GM23338 (cell line): ENCODE data around the gene PORCN. TPM values are rescaled to one million over a fixed set of nuclear protein-coding genes. Genes with fewer than 3 reads are reported as not detected.
A peak's percentile ranks its signal among the peaks of the same experiment; 100 is the strongest.

Experiments used
- ATAC-seq: fragments of 200-7000 bp; cut with Tn5 transposase; 3 replicates; pipeline ENCODE4 v1.9.1; 2020
- DNase-seq: peaks from one replicate; pipeline ENCODE4 v3.0.0-alpha.2; 2015; ENCODE audit warnings: low spot score
- H2AFZ ChIP-seq: fragments of 200-600 bp; sonication (generic); 2 replicates; pipeline ENCODE4 v1.8.0; 2016; ENCODE audit warnings: antibody characterized with exemption, mild to moderate bottlenecking, moderate library complexity
- H3F3A ChIP-seq: fragments of 200-600 bp; sonication (generic); replicated peaks from 2 replicates; pipeline ENCODE4 v1.8.0; 2017; ENCODE audit warnings: antibody characterized with exemption, mixed run types, low read depth
- H3K27ac ChIP-seq: fragments of 200-600 bp; sonication (generic); 2 replicates; pipeline ENCODE4 v1.6.1; 2016; ENCODE audit warnings: low read depth
- H3K27me3 ChIP-seq: fragments of 200-600 bp; sonication (generic); 2 replicates; pipeline ENCODE4 v1.8.0; 2016; ENCODE audit warnings: mild to moderate bottlenecking, mixed run types, moderate library complexity; ENCODE audit not compliant: insufficient read depth
- H3K36me3 ChIP-seq: fragments of 200-600 bp; sonication (generic); 2 replicates; pipeline ENCODE4 v1.8.0; 2016; ENCODE audit warnings: mild to moderate bottlenecking; ENCODE audit not compliant: insufficient read depth
- H3K4me1 ChIP-seq: fragments of 200-600 bp; sonication (generic); 2 replicates; pipeline ENCODE4 v1.8.0; 2016; ENCODE audit warnings: mild to moderate bottlenecking, moderate library complexity; ENCODE audit not compliant: insufficient read depth
- H3K4me2 ChIP-seq: fragments of 200-600 bp; sonication (generic); 2 replicates; pipeline ENCODE4 v1.7.1; 2017; ENCODE audit warnings: mixed run types
- H3K4me3 ChIP-seq: fragments of 200-600 bp; sonication (generic); 2 replicates; pipeline ENCODE4 v1.6.1; 2016; ENCODE audit warnings: mixed run types
- H3K79me2 ChIP-seq: fragments of 200-600 bp; sonication (generic); replicated peaks from 2 replicates; pipeline ENCODE4 v1.8.0; 2017; ENCODE audit warnings: mild to moderate bottlenecking; ENCODE audit not compliant: insufficient read depth
- H3K9me2 ChIP-seq: fragments of 200-600 bp; sonication (generic); 2 replicates; pipeline ENCODE4 v1.8.0; 2017; ENCODE audit not compliant: insufficient read depth
- H4K20me1 ChIP-seq: fragments of 200-600 bp; sonication (generic); replicated peaks from 2 replicates; pipeline ENCODE4 v1.8.0; 2017; ENCODE audit warnings: mild to moderate bottlenecking; ENCODE audit not compliant: insufficient read depth
- H3K27ac Mint-ChIP-seq: 2 replicates; pipeline ENCODE4 v1.8.0; 2020; ENCODE audit warnings: inconsistent platforms, mild to moderate bottlenecking, moderate library complexity, mixed read lengths
- H3K27me3 Mint-ChIP-seq: 3 replicates; pipeline ENCODE4 v1.8.0; 2022; ENCODE audit warnings: low read depth, mild to moderate bottlenecking, moderate library complexity, mixed read lengths, inconsistent platforms; ENCODE audit not compliant: insufficient read depth, poor library complexity
- H3K36me3 Mint-ChIP-seq: 3 replicates; pipeline ENCODE4 v1.8.0; 2021; ENCODE audit warnings: low read depth, mild to moderate bottlenecking, inconsistent platforms, moderate library complexity, mixed read lengths
- H3K4me1 Mint-ChIP-seq: 3 replicates; pipeline ENCODE4 v1.8.0; 2020; ENCODE audit warnings: mild to moderate bottlenecking, inconsistent platforms, mixed read lengths
- H3K4me3 Mint-ChIP-seq: 3 replicates; pipeline ENCODE4 v1.8.0; 2021; ENCODE audit warnings: moderate library complexity, mild to moderate bottlenecking, inconsistent platforms, mixed read lengths
- H3K9me3 Mint-ChIP-seq: 3 replicates; pipeline ENCODE4 v1.8.0; 2020; ENCODE audit warnings: moderate library complexity, mild to moderate bottlenecking, inconsistent platforms, mixed read lengths
- CREB1 ChIP-seq: fragments of 250-450 bp; sonication (Bioruptor Pico); IDR thresholded peaks from 2 replicates; pipeline ENCODE4 v1.5.0; 2020; ENCODE audit warnings: low read depth, mild to moderate bottlenecking, moderate library complexity
- CTCF ChIP-seq, 2 experiments: fragments of 200-600 bp in 1 of 2; sonication (generic) in 1 of 2; conservative IDR thresholded peaks; 2 replicates each; pipeline versions ENCODE4 v1.5.1 to v1.6.1; 2016 to 2017; ENCODE audit warnings: antibody characterized with exemption in 2 of 2, low read depth in 2 of 2, mild to moderate bottlenecking in 2 of 2, moderate library complexity in 1 of 2
- ETS1 ChIP-seq: IDR thresholded peaks from 2 replicates; pipeline ENCODE4 v1.6.1; 2016; ENCODE audit warnings: antibody characterized with exemption
- EZH2 ChIP-seq: fragments of 200-600 bp; sonication (generic); IDR thresholded peaks from one replicate; pipeline ENCODE4 v1.8.0; 2017; ENCODE audit warnings: antibody characterized with exemption, mild to moderate bottlenecking, low read depth; ENCODE audit not compliant: unreplicated experiment
- EZH2phosphoT487 ChIP-seq: fragments of 200-600 bp; sonication (generic); IDR thresholded peaks from one replicate; pipeline ENCODE4 v1.8.1; 2018; ENCODE audit warnings: antibody characterized with exemption; ENCODE audit not compliant: unreplicated experiment
- REST ChIP-seq: IDR thresholded peaks from one replicate; pipeline ENCODE4 v1.6.1; 2018; ENCODE audit warnings: antibody characterized with exemption; ENCODE audit not compliant: unreplicated experiment
- STAT1 ChIP-seq: IDR thresholded peaks from one replicate; pipeline ENCODE4 v1.6.1; 2016; ENCODE audit warnings: antibody characterized with exemption; ENCODE audit not compliant: unreplicated experiment
- ZNF114 ChIP-seq: fragments of 250-450 bp; sonication (Bioruptor Pico); IDR thresholded peaks from 2 replicates; pipeline ENCODE4 v1.5.0; 2020; ENCODE audit warnings: mild to moderate bottlenecking, moderate library complexity
- polyA plus RNA-seq: library from polyadenylated mRNA; unstranded; fragments of >200 nt; fragmentation: Nextera tagmentation; extraction: Ambion mirVana; gene quantifications from 2 replicates; pipeline ENCODE4 v1.2.1, GENCODE V29; 2016
- total RNA-seq: library from RNA; depleted of rRNA; stranded (reverse); fragments of >200 nt; shearing (Covaris generic); gene quantifications from 2 replicates; pipeline ENCODE4 v1.2.3, GENCODE V29; 2014

The PORCN gene
- total and polyA plus RNA-seq, 2 experiments from 2014 or later = 19.4 to 28.5 TPM

GRCh38 chrX:48460606-48461005 is 48.2 kb upstream of the PORCN start:
- H3K9me2 ChIP-seq = no peaks in the 10 kb centered on the region
- H2AFZ ChIP-seq = no peak overlapping the region
- no peaks in the 10 kb centered on the region; the same call in 2 of the 3 replicates for H3K4me1 Mint-ChIP-seq
- DNase-seq = no peak
- H3K27ac ChIP-seq = no peak overlapping the region
- no peaks in the 10 kb centered on the region; the same call in 1 of the 2 replicates for H3K36me3 ChIP-seq
- H3K27ac Mint-ChIP-seq = no peak overlapping the region
- H3K9me3 Mint-ChIP-seq = no peaks in the 10 kb centered on the region; the same call in 1 of the 3 replicates
- H3F3A ChIP-seq = no peaks in the 10 kb centered on the region
- no peaks in the 10 kb centered on the region for H3K4me1 ChIP-seq
- peaks cover 52% of the 10 kb centered on the region for H3K36me3 Mint-ChIP-seq
- peaks cover 2% of the 10 kb centered on the region for H3K27me3 Mint-ChIP-seq
- H3K4me3 Mint-ChIP-seq = no peak overlapping the region
- H3K4me2 ChIP-seq = no peak overlapping the region
- H3K79me2 ChIP-seq = no peaks in the 10 kb centered on the region
- no peaks in the 10 kb centered on the region for H3K27me3 ChIP-seq
- no peaks in the 10 kb centered on the region for H4K20me1 ChIP-seq
- ATAC-seq = no peak
- no peak overlapping the region for H3K4me3 ChIP-seq
- no peak for TF ChIP-seq STAT1
- no peak for TF ChIP-seq ZNF114 (CRISPR knock-in tag)
- no peak for TF ChIP-seq ETS1
- TF ChIP-seq CREB1 = no peak

- peaks cover 4% of the 10 kb centered on the region; the same call in 2 of the 3 replicates for H3K4me1 Mint-ChIP-seq
- no peaks in the 10 kb centered on the region for H3K4me1 ChIP-seq
- H3K36me3 ChIP-seq = no peaks in the 10 kb centered on the region; the same call in 1 of the 2 replicates
- H3K79me2 ChIP-seq = no peaks in the 10 kb centered on the region
- no peaks in the 10 kb centered on the region for H3K27me3 ChIP-seq
- H3K36me3 Mint-ChIP-seq = peaks cover 62% of the 10 kb centered on the region
- no peak overlapping the region for H3K27ac Mint-ChIP-seq
- no peaks in the 10 kb centered on the region for H4K20me1 ChIP-seq
- ATAC-seq = no peak
- DNase-seq = no peak
- no peak overlapping the region for H3K4me2 ChIP-seq
- H3K27me3 Mint-ChIP-seq = peaks cover 2% of the 10 kb centered on the region
- no peak overlapping the region for H3K4me3 ChIP-seq
- H3F3A ChIP-seq = no peaks in the 10 kb centered on the region
- no peak overlapping the region for H2AFZ ChIP-seq
- H3K9me3 Mint-ChIP-seq = no peaks in the 10 kb centered on the region; the same call in 1 of the 3 replicates
- H3K9me2 ChIP-seq = no peaks in the 10 kb centered on the region
- H3K27ac ChIP-seq = no peak overlapping the region
- no peak for TF ChIP-seq EZH2
- no peak overlapping the region for H3K4me3 Mint-ChIP-seq
Observed at GRCh38 chrX:48461830-48462229, 47.0 kb upstream of the PORCN start.

GRCh38 chrX:48465336-48465933 is 43.4 kb upstream of the PORCN start:
- ATAC-seq (no peak), DNase-seq (no peak)
- Mint-ChIP-seq H3K36me3 (peaks cover 52% of the 10 kb centered on the region), H3K4me1 (peaks cover 16% of the 10 kb centered on the region), H3K9me3 (no peaks in the 10 kb centered on the region; the same call in 1 of the 3 replicates), H3K27me3 (peaks cover 9% of the 10 kb centered on the region), H3K4me3 (peak overlapping the region; percentile 25; the same call in 1 of the 3 replicates), H3K27ac (no peak overlapping the region)
- H3K4me3 ChIP-seq = no peak overlapping the region
- H3K9me2 ChIP-seq = no peaks in the 10 kb centered on the region
- H3K79me2 ChIP-seq = 0 out of 2 replicates have a peak, but pooled peaks cover 12% of the 10 kb centered on the region
- H3K27ac ChIP-seq = no peak overlapping the region
- no peaks in the 10 kb centered on the region for H4K20me1 ChIP-seq
- no peaks in the 10 kb centered on the region for H3F3A ChIP-seq
- H3K36me3 ChIP-seq = no peaks in the 10 kb centered on the region; the same call in 1 of the 2 replicates
- TF ChIP-seq ZNF114 (CRISPR knock-in tag) = no peak
- TF ChIP-seq STAT1 = no peak
- TF ChIP-seq ETS1 = no peak
- no peak for TF ChIP-seq CTCF (conservative IDR thresholded peaks at IDR 0.05; ENCODE audit: low read depth in 2 of 2)
- TF ChIP-seq REST = no peak
- no peak for TF ChIP-seq EZH2
- no peak for TF ChIP-seq EZH2phosphoT487
- no peaks in the 10 kb centered on the region for H3K4me1 ChIP-seq
- no peak overlapping the region for H2AFZ ChIP-seq
- no peaks in the 10 kb centered on the region for H3K27me3 ChIP-seq
- no peak overlapping the region for H3K4me2 ChIP-seq
